Prostate gland (tissue), 2 donors: ENCODE measurements around the gene TMEM26.

Experiments used
- POLR2A ChIP-seq: fragments of 450-650 bp; IDR thresholded peaks from one replicate; pipeline ENCODE4 v1.6.1; 2016; ENCODE audit warnings: antibody characterized with exemption, mild to moderate bottlenecking
- POLR2AphosphoS5 ChIP-seq: sonication (generic); formaldehyde crosslinking; IDR thresholded peaks from one replicate; pipeline ENCODE4 v1.6.1; 2017; ENCODE audit warnings: antibody characterized with exemption
- TF ChIP-seq, protein P1 (sequence below), 4 experiments: fragments of 200-600 bp in 2 of 4; fragments of 450-650 bp in 2 of 4; sonication (generic) in 2 of 4; IDR thresholded peaks; 1 replicate in 3 of 4; 2 replicates in 1 of 4; pipeline ENCODE4 v1.5.1; 2016 to 2019; ENCODE audit warnings: antibody characterized with exemption in 4 of 4, mild to moderate bottlenecking in 2 of 4, moderate library complexity in 2 of 4

GRCh38 chr10:61471491-61471890 is 18.3 kb upstream of the TMEM26 start:
- TF ChIP-seq POLR2A (no peak), POLR2AphosphoS5 (no peak)
- TF ChIP-seq, protein P1, sequence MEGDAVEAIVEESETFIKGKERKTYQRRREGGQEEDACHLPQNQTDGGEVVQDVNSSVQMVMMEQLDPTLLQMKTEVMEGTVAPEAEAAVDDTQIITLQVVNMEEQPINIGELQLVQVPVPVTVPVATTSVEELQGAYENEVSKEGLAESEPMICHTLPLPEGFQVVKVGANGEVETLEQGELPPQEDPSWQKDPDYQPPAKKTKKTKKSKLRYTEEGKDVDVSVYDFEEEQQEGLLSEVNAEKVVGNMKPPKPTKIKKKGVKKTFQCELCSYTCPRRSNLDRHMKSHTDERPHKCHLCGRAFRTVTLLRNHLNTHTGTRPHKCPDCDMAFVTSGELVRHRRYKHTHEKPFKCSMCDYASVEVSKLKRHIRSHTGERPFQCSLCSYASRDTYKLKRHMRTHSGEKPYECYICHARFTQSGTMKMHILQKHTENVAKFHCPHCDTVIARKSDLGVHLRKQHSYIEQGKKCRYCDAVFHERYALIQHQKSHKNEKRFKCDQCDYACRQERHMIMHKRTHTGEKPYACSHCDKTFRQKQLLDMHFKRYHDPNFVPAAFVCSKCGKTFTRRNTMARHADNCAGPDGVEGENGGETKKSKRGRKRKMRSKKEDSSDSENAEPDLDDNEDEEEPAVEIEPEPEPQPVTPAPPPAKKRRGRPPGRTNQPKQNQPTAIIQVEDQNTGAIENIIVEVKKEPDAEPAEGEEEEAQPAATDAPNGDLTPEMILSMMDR (IDR thresholded peaks at IDR 0.05): no peak
